Measurements from ENCODE around the gene IRS2. TPM values are rescaled to one million over a fixed set of nuclear protein-coding genes. Genes with fewer than 3 reads are reported as not detected.

The IRS2 gene
- total and polyA plus RNA-seq, 2 of the 8 experiments (the other 6 are each of a cell fraction or from before 2014, with no cell fraction given), result 2.6 to 17.0 TPM

GRCh38 chr13:109803825-109804224 lies 17.4 kb upstream of the IRS2 start:
- Histone ChIP-seq H3K4me1 (replicated peaks in 1 of 4; ENCODE audit: control insufficient read depth in 3 of 4, insufficient read depth in 4 of 4, low read length in 3 of 4) (no peaks in the 10 kb centered on the region; a peak in 1 of 7 replicates), H4K91ac (replicated peaks; ENCODE audit: insufficient read length, low read length) (no peak overlapping the region), H3K79me2 (ENCODE audit: control insufficient read depth in 1 of 2, insufficient read depth in 2 of 2, low read length in 2 of 2) (no peaks in the 10 kb centered on the region), H2AK5ac (ENCODE audit: low read depth, low read length) (no peak overlapping the region), H3K27ac (ENCODE audit: low read depth, low read length) (no peak overlapping the region), H3K14ac (ENCODE audit: insufficient read length) (no peak overlapping the region), H3K4ac (replicated peaks; ENCODE audit: insufficient read length, low read depth, low read length) (no peak overlapping the region), H3K23ac (ENCODE audit: insufficient read length) (no peak overlapping the region), H3K4me3 (ENCODE audit: extremely low read depth in 1 of 4, insufficient read depth in 2 of 4, low read depth in 3 of 4, low read length in 4 of 4) (no peak overlapping the region), H4K5ac (ENCODE audit: insufficient read length, low read depth, low read length) (no peak overlapping the region), H3K18ac (ENCODE audit: extremely low read depth, low read length) (no peak overlapping the region), H3K27me3 (replicated peaks in 1 of 4; ENCODE audit: control insufficient read depth in 3 of 4, extremely low read depth in 1 of 4, insufficient read depth in 3 of 4, low read length in 3 of 4) (no peaks in the 10 kb centered on the region), H4K8ac (ENCODE audit: extremely low read depth, insufficient read depth, low read length) (no peak overlapping the region), H2BK120ac (replicated peaks; ENCODE audit: low read depth, low read length) (no peak overlapping the region), H3K36me3 (ENCODE audit: control insufficient read depth in 2 of 4, insufficient read depth in 4 of 4, low read length in 3 of 4) (no peaks in the 10 kb centered on the region), H3K79me1 (ENCODE audit: low read depth, low read length) (no peaks in the 10 kb centered on the region), H3K56ac (replicated peaks; ENCODE audit: insufficient read length, low read depth, low read length) (no peak overlapping the region), H2AFZ (ENCODE audit: low read length) (no peak overlapping the region), H2BK15ac (ENCODE audit: low read length) (no peak overlapping the region), H3K4me2 (ENCODE audit: insufficient read depth in 1 of 2, low read depth in 2 of 2, low read length in 2 of 2) (no peak overlapping the region), H3K23me2 (ENCODE audit: low read depth, low read length) (no peaks in the 10 kb centered on the region), H2BK20ac (ENCODE audit: low read length) (no peak overlapping the region), H4K20me1 (replicated peaks in 1 of 2; ENCODE audit: control insufficient read depth in 1 of 2, insufficient read depth in 2 of 2, low read length in 2 of 2) (no peaks in the 10 kb centered on the region), H3K9me3 (ENCODE audit: insufficient read depth in 2 of 2, low read depth in 1 of 2, low read length in 1 of 2) (no peaks in the 10 kb centered on the region; a peak in 1 of 4 replicates), H2BK12ac (ENCODE audit: low read depth, low read length) (no peak overlapping the region), H3K9ac (replicated peaks in 1 of 4; ENCODE audit: extremely low read depth in 1 of 4, low read depth in 3 of 4, low read length in 3 of 4) (no peak overlapping the region), H2BK5ac (ENCODE audit: low read depth, low read length) (no peak overlapping the region)
- DNase-seq (ENCODE audit: low read depth in 1 of 2, low spot score in 2 of 2) (no peak), FAIRE-seq (no peak)
- WGBS, 2 experiments (ENCODE audit: extremely low coverage in 1 of 2, insufficient coverage in 1 of 2, insufficient read length in 1 of 2, insufficient replicate concordance in 2 of 2, low coverage in 1 of 2, low lambda C conversion rate in 2 of 2, missing lambda C conversion rate in 1 of 2), result 91% methylated on average over 1 of the region's 1 CpG; no CpG with 5 or more reads in 1 of the 2 experiments
- ChIA-PET CTCF (ENCODE audit: partially characterized antibody) (interaction anchor here (0.7 kb wide), 2 partner anchors 13 to 194 kb away, joined by 3 to 4 read pairs; no protein-coding TSS in a partner anchor), POLR2A (ENCODE audit: partially characterized antibody) (interaction anchor here (1.1 kb wide), 1 partner anchor 20 kb away, joined by 3 read pairs; no protein-coding TSS in a partner anchor)
- TF ChIP-seq SIRT6 (IDR thresholded peaks at IDR 0.05; ENCODE audit: low read length), result no peak
- no peak for TF ChIP-seq CTCF (IDR thresholded peaks at IDR 0.05; ENCODE audit: control extremely low read depth in 1 of 3, insufficient read depth in 1 of 3, low read depth in 1 of 3, low read length in 3 of 3)
- no peak for TF ChIP-seq POLR2AphosphoS5 (IDR thresholded peaks at IDR 0.05; ENCODE audit: low read depth, low read length)
- TF ChIP-seq CTBP2 (IDR thresholded peaks at IDR 0.05; ENCODE audit: borderline replicate concordance, insufficient read depth, insufficient read length, low read length), result no peak
- TF ChIP-seq CHD1 (IDR thresholded peaks at IDR 0.05; ENCODE audit: low read depth, low read length), result no peak
- no peak for TF ChIP-seq POLR2A (IDR thresholded peaks at IDR 0.05; ENCODE audit: control extremely low read depth in 1 of 2, low read depth in 2 of 2, low read length in 2 of 2)
- no peak for TF ChIP-seq BACH1 (IDR thresholded peaks at IDR 0.05; ENCODE audit: low read length)
- TF ChIP-seq RFX5 (IDR thresholded peaks at IDR 0.05; ENCODE audit: borderline replicate concordance, low read depth, low read length), result no peak

All from H1 (cell line).